HL-60 (cell line): Measurements from ENCODE around the gene ATAD2B.

Experiments used
- CTCF ChIP-seq: IDR thresholded peaks from one replicate; pipeline ENCODE4 v1.5.1; 2011; ENCODE audit warnings: low read length, control low read depth, inconsistent platforms; ENCODE audit not compliant: insufficient read depth
- GABPA ChIP-seq: IDR thresholded peaks from 2 replicates; pipeline ENCODE4 v1.6.1; 2012; ENCODE audit warnings: low read depth
- POLR2AphosphoS5 ChIP-seq: IDR thresholded peaks from 2 replicates; pipeline ENCODE4 v1.6.1; 2012; ENCODE audit warnings: low read depth
- REST ChIP-seq: IDR thresholded peaks from 2 replicates; pipeline ENCODE4 v1.6.1; 2012; ENCODE audit warnings: low read depth; ENCODE audit not compliant: insufficient replicate concordance
- SPI1 ChIP-seq: IDR thresholded peaks from 2 replicates; pipeline ENCODE4 v1.6.1; 2012; ENCODE audit warnings: low read depth, mild to moderate bottlenecking, borderline replicate concordance

DNA sequence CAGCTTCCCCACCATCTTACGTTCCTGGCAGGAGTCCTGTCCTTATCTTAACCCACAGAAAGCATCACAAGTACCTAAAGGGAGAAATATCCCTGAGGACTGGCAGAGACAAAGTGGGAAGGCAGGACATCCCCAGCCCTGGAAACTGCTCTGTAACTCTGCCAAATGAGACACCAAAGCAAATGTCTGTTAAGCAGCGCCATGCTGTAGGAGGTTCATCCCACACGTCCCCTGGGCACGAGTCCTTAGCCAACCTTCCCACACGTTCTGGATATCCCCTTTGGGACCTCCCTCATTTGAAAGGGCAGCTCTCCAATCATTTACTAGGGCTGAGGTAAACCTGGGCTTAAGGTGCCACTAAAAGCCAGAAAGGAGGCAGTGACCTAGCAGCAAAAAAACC lies 207.2 kb downstream of the ATAD2B start:
- TF ChIP-seq CTCF (no peak), POLR2AphosphoS5 (no peak), GABPA (no peak), REST (no peak), SPI1 (no peak)
